Activated CD8-positive, alpha-beta memory T cell treated with anti-CD3 and anti-CD28 coated beads, Interleukin-2, amount 50 U/mL, for 48 hours (primary cell): Measurements from ENCODE around the gene CHIC2.
"Not testable (repeated sequence)": the region's sequence is repeated elsewhere in the genome, so short reads cannot be mapped to it uniquely, and the experiment has no call there.

Source experiments
- DNase-seq: peaks from one replicate; pipeline ENCODE4 v3.0.0-alpha.2; 2020

CHIC2 gene

DNA sequence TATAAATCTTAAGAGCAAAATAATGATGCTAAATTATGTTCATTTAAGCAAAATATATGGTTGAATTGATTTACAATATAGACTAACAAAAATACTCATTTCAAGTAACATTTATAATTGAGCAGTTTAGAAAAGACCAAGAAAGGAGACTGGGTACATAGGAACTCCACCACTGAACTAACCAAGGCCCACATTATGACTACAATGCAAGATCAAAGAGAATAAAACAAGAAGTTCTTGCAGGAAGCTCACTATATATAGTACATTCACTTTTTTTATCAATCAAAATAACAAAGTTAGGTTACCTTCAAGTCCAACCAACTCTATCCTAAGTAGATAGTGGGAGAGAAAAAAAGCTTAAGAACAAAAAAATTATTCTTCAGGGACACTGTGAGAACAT is 8.0 kb downstream of the CHIC2 start:
- no peak for DNase-seq

DNA sequence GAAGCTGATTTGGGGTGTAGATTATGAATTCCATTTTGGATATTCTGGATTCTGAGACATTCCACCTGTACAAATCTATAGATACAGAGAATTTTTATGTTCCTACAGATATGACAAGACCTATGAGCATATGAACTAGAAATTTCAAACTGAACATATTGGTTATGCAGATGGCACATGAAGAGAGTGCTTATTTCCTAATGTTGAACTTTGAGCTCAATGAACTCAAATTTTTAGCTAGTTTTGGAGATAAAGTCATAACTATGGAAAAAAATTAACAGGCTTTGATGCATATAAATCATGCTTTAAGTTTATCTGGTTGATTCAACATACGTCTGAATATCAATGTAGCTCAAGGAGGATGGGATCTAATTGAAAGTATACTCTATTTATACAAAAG is 8.9 kb downstream of the CHIC2 start:
- no peak for DNase-seq

DNA sequence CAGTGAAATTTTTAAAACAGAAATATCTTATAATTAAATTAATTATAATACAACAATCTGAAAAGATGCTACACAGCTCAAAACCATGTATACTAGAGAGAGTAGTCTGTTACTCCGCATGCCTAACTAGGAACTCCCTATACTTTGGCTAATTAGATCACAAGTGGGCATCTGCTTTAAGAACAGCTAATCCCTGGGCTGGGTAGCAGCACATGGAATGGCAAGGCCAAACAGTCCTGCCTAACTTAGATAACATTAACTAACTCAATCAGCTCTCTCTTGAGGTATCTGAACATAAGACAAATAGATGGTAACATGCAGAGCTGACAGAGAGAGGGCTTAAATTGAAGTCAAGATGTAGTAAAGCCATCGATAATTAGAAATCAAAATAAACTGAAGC is 9.9 kb downstream of the CHIC2 start:
- DNase-seq = no peak

DNA sequence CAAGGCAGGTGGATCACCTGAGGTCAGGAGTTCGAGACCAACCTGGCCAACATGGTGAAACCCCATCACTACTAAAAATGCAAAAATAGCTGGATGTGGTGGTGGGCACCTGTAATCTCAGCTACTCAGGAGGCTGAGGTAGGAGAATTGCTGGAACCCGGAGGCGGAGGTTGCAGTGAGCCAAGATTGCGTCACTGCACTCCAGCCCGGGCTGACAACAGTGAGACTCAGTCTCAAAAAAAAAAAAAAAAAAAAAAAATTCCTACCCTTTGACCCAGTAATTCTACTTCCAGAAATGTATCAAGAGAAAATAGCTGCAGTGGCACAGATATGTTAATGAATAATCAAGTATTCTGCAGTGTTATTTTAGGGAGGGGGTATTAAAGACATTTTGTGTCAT is 11.1 kb downstream of the CHIC2 start:
- DNase-seq = not testable (repeated sequence)

DNA sequence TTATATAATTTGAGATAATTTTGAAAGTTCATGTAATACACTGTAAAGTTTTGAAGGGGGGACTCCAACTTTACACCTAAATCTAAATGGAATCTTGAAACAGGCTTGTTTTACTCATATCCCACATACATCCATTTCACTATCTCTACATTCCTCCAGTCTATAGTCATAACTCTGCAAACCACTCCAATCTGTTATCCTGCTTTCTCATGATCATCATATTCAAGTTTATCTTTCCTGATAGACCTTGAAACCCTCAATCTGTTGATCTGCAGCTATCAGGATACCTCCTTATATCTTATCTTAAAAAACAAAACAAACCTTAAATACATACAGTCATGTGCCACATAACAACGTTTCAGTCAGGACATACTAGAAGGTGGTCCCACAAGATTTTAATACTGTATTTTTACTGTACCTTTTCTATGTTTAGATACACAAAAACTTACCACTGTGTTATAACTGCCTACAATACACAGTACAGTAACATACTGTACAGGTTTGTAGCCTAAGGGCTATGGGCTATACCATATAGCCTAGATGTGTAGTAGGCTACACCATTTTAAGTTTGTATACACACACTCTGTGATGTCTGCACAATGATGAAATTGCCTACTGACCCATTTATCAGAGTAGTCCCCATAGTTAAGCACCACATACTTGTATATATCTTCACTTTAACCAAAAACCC is 14.0 kb downstream of the CHIC2 start:
- DNase-seq = no peak

DNA sequence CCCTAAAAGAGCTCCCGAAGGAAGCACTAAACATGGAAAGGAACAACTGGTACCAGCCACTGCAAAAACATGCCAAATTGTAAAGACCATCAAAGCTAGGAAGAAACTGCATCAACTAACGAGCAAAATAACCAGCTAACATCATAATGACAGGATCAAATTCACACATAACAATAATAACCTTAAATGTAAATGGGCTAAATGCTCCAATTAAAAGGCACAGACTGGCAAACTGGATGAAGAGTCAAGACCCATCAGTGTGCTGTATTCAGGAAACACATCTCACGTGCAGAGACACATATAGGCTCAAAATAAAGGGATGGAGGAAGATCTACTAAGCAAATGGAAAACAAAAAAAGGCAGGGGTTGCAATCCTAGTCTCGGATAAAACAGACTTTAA is 20.8 kb downstream of the CHIC2 start:
- not testable (repeated sequence) for DNase-seq

DNA sequence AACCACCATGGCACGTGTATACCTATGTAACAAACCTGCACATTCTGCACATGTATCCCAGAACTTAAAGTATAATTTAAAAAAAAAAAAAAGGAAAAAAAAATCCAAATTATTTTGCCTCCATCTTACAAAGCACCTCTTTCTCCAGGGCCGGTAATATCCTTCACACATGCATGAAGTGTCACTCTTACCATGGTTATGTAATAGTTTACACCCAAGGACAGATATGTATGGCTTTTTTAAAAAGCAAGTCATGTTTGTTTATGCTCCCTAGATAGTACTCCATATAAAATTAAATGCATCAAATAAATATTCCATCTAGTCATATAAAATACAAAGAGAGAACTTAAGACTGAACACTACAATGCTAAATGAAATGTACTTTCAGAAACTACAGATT is 22.5 kb downstream of the CHIC2 start:
- no peak for DNase-seq

DNA sequence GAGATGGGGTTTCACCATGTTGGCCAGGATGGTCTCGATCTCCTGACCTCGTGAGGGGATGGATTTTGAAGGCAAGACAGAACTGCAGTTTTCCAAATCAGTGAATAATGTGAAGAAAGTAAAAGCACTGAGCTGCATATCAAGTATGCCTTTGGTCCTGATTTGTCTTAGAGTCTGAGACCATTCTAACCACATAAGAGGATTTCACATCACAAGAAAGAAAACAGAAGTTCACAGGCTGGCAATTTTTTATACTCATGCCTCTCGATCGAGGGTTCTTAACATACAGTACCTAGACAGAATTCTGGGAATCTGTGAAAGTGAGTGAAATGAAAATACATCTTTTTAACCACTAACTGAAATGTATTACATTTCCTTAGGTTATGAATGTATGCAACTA is 23.3 kb downstream of the CHIC2 start:
- DNase-seq = no peak

DNA sequence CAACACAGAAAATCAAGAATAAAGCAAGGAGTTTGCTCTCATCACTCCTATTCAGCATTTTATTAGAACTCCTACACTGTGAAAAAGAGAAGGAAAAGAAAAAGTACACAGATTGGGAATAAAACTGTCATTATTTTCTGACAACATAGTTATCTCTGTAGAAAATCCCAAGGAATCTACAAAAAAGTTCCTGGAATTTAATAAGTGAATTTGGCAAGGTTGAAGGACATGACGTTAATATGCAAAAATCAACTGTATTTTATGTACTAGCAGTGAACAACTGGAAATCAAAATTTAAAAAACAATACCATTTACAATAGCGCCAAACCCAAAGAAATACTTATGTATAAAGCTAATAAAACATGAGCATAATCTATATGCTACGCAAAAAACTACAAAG is 26.3 kb downstream of the CHIC2 start:
- DNase-seq = no peak

DNA sequence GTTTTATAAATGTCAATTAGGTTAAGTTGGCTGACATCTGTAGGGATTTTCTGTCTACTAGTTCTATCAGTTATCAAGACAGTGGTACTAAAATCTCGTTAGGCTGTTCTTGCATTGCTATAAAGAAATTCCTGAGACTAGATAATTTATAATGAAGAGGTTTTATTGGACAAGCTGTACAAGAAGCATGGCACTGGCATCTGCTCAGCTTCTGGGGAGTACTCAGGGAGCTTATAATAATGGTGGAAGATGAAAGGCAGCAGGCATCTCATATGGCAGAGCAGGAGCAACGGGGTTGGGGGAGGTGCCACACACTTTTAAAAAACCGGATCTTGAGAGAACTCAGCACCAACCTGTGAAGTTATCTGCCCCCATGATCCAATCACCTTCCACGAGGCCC is 28.2 kb downstream of the CHIC2 start:
- DNase-seq = no peak

DNA sequence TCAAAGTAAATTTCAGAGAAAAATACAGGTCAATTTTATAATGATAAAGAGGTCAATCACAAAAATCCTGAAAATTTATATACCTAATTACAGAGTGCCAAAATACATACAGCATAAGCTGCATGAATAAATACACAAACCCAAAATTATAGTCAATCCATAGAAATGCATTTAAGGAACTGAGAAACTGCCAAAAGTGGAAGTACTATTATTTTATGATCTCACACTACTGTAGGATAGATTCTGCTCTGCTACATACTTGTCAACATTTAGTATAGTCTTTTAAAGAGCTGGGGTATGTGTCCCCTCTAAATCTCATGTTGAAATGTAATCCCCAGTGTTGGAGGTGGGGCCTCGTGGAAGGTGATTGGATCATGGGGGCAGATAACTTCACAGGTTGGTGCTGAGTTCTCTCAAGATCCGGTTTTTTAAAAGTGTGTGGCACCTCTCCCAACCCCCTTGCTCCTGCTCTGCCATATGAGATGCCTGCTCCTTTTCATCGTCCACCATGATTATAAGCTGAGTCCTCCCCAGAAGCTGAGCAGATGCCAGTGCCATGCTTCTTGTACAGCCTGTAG is 31.8 kb downstream of the CHIC2 start:
- DNase-seq = no peak

DNA sequence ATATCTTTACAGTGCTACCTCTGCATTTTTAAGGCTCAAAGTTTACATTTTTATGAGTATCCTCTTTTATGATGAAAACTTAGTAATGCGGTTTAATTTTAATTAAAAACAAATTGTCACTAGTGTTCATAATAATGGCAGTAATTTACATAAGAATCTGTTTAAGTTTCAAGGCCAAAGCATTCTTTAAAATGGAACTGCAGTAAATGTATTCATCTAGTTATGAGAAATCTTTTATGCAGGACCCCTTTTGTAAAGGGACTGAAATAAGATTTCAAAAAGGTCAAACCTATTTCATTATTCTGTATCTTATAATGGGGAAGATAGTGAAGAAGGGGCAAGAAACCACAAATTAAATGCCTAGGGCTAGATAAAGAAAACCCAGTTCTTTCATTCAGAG is 37.1 kb downstream of the CHIC2 start:
- no peak for DNase-seq

DNA sequence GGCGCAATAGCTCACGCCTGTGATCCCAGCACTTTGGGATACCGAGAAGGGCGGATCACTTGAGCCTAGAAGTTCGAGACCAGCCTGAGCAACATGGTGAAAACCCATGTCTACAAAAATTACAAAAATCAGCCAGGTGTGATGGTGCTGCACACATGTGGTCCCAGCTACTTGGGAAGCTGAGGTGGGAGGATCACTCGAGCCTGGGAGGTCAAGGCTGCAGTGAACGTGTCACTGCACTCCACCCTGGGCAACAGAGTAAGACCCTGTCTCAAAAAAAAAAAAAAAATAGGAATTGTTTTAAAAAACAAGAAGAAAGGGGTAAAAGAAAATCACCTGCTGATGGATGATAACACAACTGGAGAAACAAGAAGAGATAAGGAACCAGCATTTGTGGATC is 38.8 kb downstream of the CHIC2 start:
- no peak for DNase-seq

DNA sequence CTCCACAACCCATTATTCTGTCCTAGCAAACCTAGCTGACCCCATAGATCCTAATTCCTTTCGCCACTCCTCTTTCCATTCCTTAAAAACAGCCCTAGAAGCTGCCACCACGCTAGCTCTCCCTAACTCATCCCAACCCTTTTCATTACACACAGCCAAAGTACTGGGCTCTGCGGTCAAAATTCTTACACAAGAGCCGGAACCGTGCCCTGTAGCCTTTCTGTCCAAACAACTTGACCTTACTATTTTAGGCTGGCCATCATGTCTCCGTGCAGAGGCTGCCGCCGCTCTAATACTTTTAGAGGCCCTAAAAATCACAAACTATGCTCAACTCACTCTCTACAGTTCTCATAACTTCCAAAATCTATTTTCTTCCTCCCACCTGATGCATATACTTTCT is 41.4 kb downstream of the CHIC2 start:
- DNase-seq = not testable (repeated sequence)

DNA sequence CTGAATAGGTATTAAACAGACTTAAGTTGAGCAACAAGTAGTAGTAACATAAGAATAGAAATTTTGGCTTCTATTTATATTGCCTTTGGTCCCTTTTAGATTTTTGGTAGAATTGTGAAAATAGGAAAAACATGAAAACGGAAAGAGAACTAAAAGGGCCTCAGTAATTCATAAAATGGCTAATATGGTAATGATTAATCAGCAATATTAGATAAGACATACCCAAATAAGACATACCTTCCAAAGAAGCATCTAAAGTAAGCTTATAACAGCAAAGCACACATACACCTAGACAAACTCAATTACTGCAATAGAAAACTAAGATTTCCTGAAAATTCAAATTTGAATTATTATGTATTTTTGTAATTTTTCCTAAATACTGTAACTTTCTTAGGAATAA is 46.4 kb downstream of the CHIC2 start:
- no peak for DNase-seq

DNA sequence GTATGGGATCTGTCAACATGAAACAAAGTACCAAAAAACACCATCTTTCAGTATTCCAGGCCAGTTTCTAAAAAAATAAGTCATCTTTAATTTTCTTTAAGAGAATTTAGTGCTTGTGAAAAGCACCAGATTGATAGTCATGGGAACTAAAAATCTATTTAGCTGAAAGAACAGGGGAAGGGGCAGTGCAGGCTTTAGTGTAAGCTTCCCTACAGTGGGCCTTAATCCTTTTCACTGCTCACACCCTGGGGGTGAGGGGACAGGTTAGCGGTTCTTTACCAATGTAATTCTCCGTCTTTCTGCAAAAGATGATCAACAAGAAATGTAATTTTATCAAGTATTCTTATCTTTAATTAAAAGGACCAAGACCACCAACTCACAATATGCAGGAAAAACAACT is 47.1 kb downstream of the CHIC2 start:
- DNase-seq = no peak

DNA sequence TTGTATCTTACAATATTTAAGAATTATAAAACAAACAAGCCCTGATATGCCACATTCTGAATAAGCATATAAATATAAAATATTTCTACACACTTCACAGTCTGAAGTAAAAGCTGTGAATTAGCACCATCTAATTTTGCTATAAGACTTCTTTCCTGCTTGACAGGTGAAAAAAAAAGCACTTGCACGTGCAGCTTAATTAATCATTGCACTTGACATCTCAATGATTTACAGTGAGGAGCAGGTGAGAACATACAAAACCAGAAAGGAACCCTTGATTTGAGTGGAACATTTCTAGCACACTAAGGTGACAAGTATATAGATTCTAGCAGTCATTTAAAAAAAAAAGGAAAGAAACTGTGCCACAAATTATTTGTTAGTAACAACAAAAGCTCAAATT is 47.9 kb downstream of the CHIC2 start:
- DNase-seq = no peak

DNA sequence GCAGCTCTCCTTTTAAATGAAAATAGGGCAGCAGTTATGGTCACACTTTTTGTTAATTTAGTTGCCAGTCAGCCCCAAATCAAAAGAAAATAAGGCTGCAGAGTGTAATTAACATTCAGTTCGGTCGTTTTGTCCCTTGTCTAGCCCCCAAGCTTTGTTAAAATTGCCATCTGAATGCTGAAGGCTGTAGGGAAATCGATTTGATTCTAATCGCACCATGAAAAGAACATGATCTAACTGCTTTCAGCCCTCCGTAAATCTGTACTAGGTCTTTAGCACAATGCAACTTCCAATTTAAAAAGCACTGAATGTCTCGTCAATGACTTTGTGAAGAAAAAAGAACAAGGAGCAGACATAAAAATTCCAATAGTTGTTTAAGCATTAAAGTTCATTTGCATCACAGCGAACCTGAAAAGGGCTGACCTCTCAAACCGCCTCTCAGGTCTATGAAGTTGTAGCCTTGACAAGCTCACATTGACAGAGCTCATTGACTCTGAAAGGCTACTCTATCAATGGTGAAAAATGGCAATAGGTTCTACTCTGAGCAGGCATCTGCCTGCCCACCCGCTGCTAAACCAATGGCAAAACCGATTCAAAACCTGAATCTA is 48.9 kb downstream of the CHIC2 start:
- DNase-seq = no peak

DNA sequence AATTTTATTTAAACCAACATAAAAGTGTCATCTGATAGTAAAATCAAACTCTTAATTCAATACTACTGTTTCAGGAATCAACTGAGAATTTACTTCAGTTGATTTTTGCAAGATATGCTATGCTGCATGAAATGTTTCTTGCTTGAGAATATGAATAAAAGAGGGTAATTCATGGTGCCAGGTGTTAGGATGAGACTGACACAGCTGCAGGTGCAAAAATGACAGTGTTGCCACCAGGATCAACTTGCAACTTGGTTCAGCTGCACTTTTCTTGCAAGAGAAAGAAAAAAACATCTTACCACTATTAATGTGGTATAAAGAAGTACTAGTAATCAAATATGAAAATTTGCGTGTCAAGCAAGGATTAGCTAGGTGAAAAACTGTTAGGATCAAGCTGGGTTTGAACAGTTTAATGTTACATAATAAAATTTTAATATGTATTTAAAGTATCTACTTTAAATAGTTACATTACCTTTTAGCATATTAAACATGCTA is 49.7 kb downstream of the CHIC2 start:
- DNase-seq = no peak

DNA sequence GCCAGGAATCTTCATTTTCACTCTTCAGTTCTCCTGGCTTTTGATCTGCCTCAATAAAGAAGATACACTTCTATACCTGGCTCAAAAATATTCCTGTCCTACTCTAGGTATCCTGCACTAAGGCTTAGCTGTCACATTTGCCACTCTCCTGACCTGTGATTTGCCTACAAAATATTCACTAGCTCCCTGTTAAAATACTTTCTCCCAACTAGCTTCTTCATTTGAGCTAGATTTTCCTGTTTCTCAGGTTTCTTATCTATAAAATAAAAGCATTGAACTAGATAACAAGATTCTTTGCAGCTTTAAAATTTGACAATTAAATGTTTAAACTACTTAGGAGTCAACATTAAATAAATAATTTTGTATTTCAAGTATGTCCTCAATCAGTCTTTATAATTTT is 53.2 kb downstream of the CHIC2 start:
- no peak for DNase-seq

DNA sequence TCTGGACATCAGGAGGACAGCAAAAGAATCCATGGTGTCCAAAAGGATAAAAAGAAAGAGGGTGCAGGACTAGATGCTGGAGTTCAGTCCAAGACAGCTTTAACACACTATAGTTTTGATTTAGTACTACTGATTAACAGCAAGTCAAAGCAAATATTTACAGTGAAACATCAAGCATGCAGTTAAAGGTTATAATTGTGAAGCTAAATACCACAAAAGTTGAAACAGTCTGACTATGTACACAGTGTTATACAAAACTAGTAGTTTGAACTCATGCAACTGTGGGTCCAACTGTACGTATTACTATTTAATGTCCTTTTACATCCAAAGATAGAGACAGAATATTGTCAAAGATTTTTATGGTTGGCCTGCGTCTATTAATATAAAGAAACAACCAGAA is 57.6 kb downstream of the CHIC2 start:
- no peak for DNase-seq

DNA sequence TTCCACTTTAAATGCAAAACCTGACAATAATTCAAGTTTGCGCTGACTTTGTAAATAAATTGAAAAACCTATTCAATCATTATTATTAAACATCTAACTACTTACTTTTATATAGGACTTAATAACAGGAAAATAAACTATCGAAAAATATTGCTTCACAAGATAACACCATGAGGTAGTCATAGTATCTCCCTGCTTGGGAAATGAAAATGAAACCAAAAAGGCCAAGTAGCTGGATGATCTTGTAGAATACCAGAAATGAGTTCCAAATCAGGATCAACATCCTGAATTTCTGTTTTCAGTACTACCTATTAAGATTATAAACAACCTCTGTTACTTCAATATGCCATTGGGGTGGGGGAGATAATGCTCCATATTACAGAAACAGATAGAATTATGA is 58.9 kb downstream of the CHIC2 start:
- no peak for DNase-seq

DNA sequence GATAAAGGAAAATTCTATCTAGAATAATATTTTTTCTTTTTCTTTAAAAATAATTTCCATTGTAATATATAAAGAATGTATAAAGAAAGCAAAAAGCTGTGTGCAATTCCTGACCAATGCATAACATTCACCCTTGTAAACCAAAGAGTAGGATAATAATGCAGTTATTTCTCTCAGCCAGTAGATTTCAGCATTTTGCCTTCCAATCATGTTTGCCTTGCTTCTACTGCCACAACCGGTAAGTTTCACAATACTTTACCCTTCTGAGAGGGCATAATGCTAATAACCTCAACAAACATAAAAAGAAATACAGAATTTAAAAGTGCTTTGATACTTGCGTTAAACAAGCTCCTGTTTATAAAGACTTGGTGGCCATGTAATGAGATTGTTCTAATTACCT is 59.9 kb downstream of the CHIC2 start:
- no peak for DNase-seq

DNA sequence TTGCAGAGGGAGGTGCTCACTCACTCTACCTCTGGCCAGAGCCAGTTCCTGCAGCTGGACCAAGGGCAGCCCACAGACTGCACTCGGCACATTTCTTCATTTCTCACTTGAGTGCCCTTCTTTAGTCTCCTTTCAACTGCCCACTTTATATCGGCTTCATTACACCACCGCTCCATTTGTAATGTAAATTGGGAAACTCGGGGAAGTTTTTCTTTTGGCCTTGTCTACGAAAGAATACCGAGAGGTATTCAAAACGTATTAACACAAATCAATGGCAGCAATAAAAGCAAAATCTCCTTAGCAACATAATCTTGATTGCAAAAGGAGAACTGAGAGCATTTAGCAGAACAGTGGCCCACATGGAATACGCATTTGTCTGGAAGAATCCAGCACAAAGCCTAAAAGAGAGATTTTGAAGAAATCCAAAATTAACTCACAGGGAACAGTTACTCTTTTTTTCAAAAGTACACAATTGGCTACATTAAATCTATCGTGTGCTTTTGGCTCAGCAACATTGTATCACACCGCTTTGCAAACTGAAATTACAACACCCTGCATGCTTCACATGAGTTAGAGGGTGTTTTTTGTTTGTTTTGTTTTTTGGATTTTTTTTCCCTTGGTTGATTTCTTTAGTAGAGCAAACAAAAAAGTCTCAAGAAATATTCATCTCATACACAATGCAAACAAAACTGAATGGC is 62.6 kb downstream of the CHIC2 start:
- DNase-seq = no peak
